Measurements from ENCODE around the gene CCR6. TPM values are rescaled to one million over a fixed set of nuclear protein-coding genes. Genes with fewer than 3 reads are reported as not detected.
"Not testable (repeated sequence)": the region's sequence is repeated elsewhere in the genome, so short reads cannot be mapped to it uniquely, and the experiment has no call there.

Gene CCR6
- total RNA-seq, 2 donors from 2014 or later: 1.2 to 7.8 TPM

DNA sequence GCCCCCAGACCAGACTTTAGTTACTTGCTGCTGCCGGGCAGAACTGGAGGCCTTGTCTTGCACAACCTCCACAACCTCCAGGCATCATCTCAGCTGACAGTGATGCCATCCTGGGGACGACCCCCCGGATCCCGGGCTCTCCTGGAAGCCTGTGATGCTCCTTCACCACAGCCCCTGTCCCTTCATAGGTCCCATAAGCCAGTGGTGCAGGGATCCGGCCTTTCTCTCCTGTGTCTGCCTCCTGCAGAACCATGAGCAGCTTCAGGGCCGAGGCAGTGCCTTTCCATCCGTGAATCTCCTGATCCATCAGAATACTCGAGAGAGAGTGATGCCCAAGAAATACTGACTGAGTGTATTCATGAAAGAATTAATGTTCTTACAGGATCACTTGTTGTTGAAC is 57.2 kb downstream of the CCR6 start:
- not testable (repeated sequence) for H3K4me3 Mint-ChIP-seq; H3K27ac Mint-ChIP-seq; H3K36me3 Mint-ChIP-seq (ENCODE audit: insufficient read depth in 2 of 2); H3K27me3 Mint-ChIP-seq (ENCODE audit: low read depth); ATAC-seq (replicated peaks in 1 of 2); DNase-seq; H3K9me3 Mint-ChIP-seq; H3K4me1 Mint-ChIP-seq (ENCODE audit: low read depth)

DNA sequence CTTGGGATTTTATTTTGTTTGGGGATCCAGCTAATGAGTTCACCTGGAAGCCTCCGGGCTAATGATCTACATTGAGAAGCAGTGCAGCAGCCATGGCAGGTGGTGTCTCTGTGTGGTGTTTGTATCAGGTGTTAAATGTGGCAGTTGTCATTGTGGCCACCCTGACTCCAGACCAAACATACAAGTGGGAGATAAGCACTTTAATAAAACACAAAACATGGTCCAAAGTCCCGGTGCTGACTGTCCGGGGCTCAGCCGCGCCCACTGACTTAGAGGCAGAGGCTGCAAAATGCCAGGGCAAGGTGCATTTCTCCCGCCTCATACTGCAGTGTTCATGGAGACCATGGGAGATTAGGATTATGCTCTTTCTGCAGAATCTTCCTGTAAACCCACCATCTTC is 58.5 kb downstream of the CCR6 start:
- not testable (repeated sequence) for H3K36me3 Mint-ChIP-seq (ENCODE audit: insufficient read depth in 2 of 2); ATAC-seq (replicated peaks in 1 of 2); H3K9me3 Mint-ChIP-seq; H3K27ac Mint-ChIP-seq; DNase-seq; H3K4me3 Mint-ChIP-seq; H3K27me3 Mint-ChIP-seq (ENCODE audit: low read depth); H3K4me1 Mint-ChIP-seq (ENCODE audit: low read depth)

DNA sequence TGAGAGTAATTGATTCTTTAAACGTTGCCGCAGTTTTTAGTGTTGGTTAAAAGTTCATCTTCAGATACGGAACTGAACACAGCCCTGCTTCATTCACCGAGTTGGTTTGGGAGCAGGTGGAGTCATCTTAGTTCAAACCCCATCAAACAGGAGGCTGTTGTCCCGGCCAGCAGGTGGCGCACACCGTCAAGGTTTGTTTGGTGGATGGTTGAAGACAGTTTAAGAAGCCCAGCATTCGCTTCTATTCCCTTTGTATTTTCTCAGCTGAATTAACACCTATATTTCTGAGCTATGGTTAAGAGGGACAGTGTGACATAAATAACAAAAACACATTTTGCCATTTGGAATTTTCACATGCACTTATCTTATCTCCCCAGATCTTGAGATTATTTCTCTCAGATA is 60.0 kb downstream of the CCR6 start:
- ATAC-seq (replicated peaks in 1 of 2): peak; percentile 77 to 82
- DNase-seq; H3K9me3 Mint-ChIP-seq; H3K4me3 Mint-ChIP-seq; H3K4me1 Mint-ChIP-seq (ENCODE audit: low read depth); H3K27ac Mint-ChIP-seq; H3K36me3 Mint-ChIP-seq (ENCODE audit: insufficient read depth in 2 of 2); H3K27me3 Mint-ChIP-seq (ENCODE audit: low read depth): not testable (repeated sequence)

DNA sequence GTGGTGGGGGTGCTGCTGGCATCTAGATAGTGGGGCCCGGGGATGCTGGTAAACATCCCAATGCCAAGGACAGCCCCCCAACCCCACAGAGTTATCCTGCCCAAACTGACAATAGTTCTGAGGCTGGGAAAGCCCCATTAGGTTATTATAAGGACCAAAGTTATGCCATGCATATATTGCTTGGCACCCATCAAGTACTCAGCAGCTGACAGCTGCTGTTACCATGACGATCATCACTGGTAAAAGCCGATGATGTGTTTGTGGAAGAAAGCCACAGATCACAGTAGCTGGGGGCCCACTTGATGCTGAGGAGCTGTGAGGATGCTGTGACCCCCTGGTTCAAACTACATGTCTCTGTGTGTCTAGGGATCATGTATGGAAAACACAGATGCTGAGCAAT is 62.2 kb downstream of the CCR6 start:
- H3K27ac Mint-ChIP-seq; H3K9me3 Mint-ChIP-seq; H3K4me3 Mint-ChIP-seq; H3K4me1 Mint-ChIP-seq (ENCODE audit: low read depth); ATAC-seq (replicated peaks in 1 of 2); DNase-seq; H3K36me3 Mint-ChIP-seq (ENCODE audit: insufficient read depth in 2 of 2); H3K27me3 Mint-ChIP-seq (ENCODE audit: low read depth): not testable (repeated sequence)

DNA sequence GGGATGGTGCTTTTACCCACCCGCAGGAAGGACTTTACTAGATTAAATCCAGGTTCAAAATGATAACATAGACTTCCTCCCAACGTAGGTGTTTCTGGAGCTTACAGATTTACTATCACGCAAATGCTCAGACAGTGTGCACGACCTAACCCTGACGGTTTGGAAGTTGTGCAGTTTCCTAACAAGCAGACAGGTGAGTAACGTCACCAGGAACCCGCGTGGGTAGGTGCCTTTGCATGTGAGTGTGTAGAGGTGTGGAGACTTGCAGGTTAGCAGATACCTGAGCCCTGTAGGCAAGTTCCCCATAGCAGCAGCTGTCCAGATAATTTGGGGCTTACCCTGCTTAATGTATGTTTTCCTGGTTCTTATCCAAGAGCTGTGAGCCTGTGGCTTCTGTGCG is 64.4 kb downstream of the CCR6 start:
- ATAC-seq (replicated peaks in 1 of 2); H3K4me1 Mint-ChIP-seq (ENCODE audit: low read depth); H3K9me3 Mint-ChIP-seq; H3K36me3 Mint-ChIP-seq (ENCODE audit: insufficient read depth in 2 of 2); H3K27ac Mint-ChIP-seq; H3K27me3 Mint-ChIP-seq (ENCODE audit: low read depth); H3K4me3 Mint-ChIP-seq; DNase-seq: not testable (repeated sequence)

Other genes with a start within 250 kb of the CCR6 start
- 10 to 100 TPM; 44.3 to 46.3 TPM for gene RNASET2, start 166.5 kb upstream of the CCR6 start, total RNA-seq
- 10 to 100 TPM; 17.9 to 20.7 TPM for gene CEP43, start 123.7 kb upstream of the CCR6 start, total RNA-seq
- gene GPR31, start 34.9 kb downstream of the CCR6 start, total RNA-seq: not detected
- not detected for gene UNC93A, start 168.2 kb downstream of the CCR6 start, total RNA-seq
- not detected for gene TTLL2, start 202.0 kb downstream of the CCR6 start, total RNA-seq